Lung microvascular endothelial cell (primary cell): ENCODE results near the gene TNN. TPM values are rescaled to one million over a fixed set of nuclear protein-coding genes. Genes with fewer than 3 reads are reported as not detected.

ENCODE experiments used
- DNase-seq, 2 donors: peaks; one replicate each; pipeline versions ENCODE4 v3.0.0 to v3.0.0-alpha.2; 2010; ENCODE audit warnings: low read depth in 2 of 2
- total RNA-seq: library from RNA; depleted of rRNA; stranded (reverse); fragments of >200 nt; gene quantifications from 2 replicates; pipeline ENCODE4 v1.2.1, GENCODE V29; 2014

The TNN gene
- total RNA-seq, 1 donor from 2014 or later, result not detected

DNA sequence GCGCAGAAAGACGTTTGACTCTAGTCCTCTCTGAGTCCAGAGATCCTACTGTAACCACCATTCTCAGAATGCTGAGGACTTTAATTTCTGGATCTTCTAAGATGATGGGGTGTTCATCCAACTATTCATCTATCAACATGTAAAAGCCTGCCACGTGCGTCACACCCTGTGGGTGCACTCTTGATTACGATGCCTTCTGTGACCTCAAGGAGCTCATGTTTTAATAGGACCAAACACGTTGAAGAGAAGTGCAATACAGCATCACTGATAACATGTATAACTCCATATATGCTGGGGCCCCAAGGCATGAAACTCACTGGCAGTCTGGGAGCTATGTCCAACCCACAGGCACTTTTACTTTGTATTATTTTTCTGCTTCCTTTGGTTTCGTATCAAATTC lies 105.9 kb downstream of the TNN start:
- DNase-seq, result no peak

DNA sequence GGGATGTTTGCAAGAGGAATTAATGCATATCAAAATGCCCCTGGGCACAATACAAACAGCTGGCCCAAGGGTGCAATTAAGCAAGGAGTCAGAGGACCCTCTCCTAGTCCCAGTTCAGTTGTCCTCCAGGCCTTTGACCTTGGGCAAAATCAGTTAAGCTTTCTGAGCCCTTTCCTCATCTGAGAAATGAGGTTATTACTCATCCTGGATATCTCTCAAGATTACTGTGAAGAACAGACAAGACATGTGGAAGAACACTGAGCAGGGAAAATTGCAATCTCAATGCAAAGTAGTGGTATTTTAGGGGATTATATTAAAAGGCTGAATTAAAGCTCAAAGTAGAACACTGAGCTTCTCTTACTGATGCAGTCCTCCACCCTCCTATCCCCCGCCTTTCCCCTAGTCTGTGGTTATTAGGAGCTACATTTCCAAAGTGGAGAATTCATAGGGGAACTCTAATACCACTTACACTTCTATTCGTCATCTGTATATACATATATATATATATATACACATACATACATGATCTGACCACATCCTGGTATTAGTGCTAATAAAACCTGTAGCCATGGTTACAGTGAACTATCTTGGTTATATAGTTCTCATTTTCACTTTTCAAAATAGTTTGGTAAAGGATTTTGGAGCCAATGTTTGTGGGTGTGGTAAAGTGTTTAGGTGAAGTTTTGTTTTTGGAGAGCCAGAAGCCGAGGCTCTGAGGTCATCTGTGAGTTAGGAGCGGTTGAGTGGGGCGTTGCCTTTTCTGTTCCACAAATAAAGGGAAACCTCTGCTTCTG lies 106.9 kb downstream of the TNN start:
- no peak for DNase-seq

DNA sequence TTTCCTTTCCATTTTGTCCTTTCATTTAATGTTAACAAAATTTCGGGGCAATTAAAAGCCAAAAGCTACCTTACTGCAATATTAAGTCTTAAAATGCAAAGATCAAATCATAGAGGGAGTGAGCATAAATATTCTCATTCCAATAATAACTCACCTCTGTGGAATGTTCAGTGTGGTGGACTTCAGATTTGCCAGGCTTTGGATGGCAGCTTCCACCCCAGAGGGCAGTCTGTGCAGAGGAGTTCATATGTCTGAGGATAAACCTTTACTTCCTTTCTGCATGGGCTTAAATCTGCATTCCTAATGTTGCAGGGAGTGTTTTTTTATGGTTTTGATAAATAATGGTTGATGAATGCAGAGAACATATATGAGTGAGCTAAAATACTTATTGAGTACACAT lies 108.6 kb downstream of the TNN start:
- DNase-seq, result no peak

DNA sequence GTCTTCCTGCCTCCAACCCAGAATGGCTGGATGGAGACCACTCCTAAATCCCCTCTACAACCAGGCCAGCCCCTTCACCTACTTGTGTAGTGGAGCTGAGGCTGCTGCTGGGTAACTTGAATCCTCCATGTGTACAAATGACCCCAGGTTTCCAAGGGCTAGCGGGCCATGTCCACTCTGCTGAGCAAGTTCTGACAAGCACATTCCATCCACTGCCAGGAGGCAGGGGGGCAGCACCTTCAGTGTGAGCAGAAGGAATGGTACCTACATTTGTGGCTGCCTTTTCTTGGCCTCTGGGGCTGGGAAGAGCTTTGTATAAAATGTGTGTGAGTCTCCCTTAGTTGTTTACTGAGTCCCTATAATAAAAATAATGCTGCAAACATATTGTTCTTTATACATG lies 110.4 kb downstream of the TNN start:
- no peak for DNase-seq

DNA sequence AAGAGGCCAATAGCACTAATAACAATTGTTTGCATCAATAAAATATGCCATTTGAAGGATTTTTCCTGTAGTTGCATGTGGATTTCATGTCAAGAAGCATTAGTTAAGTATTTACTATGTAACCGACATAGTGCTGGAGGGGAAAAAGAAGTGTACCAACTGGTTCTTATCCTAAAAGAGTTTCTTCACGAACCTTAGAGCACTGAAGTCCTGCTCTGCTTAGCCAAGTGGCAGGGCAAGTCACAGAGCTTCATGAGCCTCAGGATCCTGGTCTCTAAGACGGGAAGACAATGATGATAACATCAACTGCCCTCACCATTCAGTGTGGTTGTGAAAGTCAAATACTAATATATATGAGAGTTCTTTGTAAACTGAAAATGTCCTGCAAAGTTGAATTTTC lies 110.8 kb downstream of the TNN start:
- DNase-seq, result no peak

DNA sequence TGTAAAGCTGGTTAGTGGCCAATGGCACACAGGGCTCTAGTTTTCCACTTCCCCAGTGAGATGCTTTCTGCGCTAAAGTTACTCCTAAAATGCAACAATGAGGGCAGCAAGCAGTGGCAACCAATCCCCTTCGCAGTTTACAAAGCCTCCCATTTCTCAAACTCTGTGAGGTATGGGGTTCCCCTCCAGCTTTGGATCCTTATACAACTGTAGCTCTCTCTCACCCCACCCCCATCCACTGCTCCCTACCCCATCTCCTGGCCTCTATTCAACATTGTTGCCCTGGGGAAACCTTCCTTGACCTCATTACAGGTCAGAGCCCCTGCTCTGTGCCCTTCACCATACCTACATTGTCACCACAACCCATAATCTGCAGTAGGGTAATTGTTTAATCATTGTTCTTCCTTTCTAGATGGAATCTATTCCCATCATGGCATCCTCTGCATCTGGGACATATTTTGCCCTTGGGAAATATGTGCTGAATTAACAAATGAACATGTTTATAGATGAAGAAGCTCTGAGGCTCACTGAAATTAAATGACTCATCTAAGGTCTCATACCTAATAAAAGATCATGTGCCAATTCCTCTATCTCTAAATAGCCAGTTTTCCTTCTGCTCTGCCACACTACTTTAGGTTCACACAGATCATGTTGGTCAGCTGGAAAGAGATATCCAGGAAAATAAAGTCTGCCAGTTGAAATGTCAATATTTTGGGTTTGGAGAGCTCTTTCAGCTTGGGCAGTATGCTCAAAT lies 112.4 kb downstream of the TNN start:
- DNase-seq, result no peak

DNA sequence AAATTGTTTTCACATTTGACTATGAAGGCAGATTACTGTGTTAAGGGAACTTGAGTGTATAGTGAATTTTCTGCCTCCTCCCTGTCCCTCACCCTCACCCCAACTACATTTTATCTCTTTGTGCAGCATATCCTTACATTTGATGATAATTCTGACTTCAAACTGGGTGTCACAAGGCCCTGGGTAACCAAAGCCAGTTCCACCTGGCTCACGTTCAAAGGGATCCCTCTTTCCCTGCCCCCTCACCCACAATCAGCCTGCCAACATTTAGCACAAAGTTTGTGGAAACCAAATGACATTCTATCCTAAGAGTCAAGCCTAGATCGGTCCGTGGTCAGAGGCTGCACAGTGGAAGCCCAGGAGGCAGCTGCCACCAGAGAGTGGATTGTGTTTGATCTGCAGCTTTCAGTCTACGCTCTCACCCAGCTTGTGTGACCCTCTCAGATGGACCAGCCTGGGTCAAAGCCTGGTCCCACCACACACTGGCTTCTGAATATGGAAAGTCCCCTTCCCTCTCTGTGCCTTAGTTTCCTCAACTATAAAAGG lies 114.6 kb downstream of the TNN start:
- no peak for DNase-seq

DNA sequence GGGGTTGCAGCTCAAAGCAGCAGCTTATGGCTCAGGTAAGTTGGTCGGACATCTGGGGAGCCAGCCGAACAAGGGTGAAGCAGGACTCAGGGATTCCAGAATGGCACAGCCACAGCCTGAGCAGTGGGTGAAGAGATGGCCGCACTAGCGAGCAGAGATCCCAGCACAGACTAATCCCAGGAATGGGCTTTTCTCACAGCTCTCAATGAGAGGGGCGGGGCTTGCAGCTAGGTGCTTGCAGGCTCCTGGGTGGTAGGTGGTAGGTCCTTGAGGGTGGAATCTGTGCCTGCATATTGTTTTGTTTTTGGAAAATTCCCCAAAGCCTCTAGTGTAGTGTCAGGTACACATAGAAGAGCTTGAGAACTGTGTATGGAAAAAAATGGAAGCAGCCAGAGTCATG lies 116.0 kb downstream of the TNN start:
- DNase-seq, result no peak

DNA sequence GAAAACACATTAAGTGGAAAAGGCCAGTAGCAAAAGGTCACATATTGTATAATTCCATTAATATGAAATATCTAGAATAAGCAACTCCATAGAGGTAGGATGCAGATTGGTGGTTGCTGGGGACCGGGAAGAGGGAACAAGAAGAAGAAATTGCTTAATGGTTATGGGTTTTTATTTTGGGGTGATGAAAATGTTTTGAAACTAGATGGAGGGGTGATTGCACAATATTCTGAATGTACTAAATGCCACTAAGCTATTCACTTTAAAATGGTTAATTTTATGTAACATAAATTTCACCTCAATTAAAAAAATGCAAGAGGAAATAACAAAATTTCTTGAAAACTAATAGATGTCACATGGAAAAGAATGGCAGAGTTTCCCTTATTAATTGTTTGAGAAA lies 118.3 kb downstream of the TNN start:
- DNase-seq, result no peak

DNA sequence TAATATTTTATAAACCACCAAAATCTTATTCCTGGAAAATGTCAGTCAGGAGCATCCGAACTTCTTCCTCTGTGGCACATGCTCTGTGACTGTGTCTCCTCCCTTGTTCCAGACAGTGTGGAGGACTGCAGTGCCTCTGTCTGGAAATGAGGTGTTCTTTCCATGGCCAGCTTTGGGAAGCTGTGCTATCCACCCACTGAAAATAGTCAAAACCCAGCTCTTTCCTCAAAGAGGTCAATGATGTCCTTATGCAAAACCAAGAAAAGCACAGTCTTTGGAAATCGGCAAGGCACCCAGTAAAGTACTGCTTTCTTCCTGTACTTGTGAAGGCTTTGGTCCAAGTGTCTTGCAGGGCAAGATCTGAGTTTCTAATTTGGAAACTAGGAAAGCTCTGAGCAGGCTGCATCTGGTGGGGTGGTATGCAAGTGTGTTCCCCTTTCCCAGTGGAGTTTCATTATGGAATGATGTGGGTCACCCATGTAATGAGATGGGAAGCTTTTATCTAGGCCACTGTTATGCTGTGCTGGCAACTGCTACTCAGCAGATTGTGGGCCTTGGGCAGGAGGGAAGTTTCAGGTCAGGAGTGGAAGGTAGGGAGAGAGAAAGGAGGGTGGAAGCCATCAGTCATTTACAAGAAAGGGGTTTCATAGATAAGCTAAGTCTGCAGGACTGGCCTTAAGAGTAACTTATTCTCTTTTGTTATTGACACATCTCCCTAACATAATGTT lies 119.0 kb downstream of the TNN start:
- no peak for DNase-seq

DNA sequence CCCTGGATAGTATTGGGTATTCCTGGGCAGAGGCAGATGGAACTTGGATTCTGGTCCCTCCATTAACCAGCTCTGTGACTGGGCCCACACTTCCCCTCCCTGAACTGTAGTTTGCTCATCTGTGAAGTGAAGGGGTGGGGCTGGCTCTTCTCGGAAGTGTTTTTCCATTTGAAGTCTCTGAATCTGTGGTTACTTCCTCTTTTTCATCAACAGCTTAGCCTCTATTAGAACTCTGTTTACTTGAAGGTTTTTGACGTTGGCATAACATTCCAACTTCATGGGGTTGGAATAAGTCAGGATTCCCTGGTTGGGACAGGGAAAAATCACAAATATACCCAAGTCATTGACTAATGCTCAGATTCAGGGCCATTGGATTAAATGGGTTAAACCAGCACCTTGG lies 121.3 kb downstream of the TNN start:
- DNase-seq, result no peak

DNA sequence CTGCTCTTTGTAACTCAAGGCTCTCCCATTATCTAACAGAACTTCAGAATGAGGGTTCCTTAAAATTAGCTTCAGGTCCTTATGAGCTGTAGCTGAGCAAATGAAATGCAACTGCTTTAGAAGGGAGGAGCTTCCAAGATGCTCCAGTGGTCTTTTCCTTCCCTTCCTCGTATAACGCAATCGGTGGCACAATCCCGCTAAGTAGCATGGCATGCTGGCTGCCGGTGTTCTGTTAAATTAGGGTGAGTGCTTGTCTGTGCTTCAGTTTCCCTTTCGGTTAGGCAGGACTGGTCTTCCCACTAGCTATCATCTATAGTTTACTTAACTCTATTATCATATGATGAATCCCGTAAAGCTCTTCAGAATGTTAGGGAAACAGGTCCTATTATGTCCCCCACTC lies 124.0 kb downstream of the TNN start:
- peak; percentile 49 to 65 for DNase-seq

DNA sequence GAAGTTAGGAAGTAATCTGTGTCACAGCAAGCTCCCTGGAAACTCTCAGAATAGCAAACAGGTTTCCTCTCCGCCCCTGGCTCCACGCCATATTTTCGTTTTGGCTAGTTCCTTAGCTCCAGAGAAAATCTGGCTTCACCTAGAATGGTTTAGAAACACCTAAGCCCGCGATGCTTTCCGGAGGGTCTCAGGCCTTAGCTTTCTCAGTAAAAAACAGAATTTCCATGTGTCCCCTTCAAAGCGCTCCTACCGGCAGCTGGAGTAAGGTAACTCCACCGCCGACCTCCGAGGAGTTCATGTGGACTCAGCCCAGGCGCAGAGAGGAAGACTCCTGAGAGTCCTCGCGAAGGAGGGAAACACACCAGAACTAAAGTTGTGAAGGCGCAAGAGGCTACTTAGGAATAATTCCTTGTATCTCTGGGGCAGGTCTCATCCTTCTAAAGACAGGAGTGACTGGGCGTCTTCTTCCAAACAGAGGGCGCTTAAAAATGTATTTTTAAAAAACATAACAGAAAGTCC lies 124.5 kb downstream of the TNN start:
- peak; percentile 43 to 61 for DNase-seq

DNA sequence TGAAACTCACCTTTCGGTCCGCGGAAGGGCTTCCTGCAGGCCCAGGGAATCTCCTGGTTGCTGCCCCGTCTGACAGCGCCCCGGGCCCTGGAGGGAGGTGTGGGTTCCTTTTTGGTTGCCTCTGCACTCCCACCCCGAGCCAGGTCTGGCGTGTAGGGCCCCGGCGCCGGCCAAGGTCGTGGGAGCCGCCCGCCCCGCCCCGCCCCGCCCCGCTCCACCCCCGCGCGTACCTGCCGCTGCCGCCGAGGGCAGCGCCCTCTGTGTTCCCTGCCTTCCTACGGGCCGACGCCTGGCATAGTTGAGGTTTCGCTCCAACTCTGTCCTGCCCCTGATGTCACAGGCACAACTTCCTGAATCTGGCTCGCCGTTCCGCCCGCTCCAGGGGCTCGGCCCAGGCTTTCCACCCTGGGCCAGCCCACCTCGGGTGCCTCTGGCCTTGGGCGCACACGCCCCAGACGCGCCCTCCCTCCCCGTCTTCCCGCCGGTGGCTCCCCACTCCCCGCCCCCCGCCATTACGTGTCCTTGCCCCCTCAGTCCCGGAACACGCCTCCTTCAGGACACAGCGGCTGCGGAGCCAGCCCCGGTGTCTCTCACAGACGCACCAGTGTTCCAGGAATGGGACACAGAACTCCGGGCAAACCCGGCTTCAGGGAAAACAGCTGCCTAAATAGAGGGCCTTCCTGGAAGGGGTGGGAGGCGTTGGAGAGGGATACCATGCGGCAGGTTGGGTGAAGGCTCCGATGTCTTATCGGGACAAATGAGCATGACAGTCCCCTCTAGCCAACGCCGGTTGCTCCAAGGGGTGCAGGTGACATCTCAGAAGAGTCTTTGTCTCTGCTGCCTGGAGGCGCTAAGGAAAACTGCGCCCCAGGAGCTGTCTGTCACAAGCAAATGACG lies 125.2 kb downstream of the TNN start, which contains the start of gene KIAA0040:
TSS of gene KIAA0040 (minus strand) at position 147 of the 897 bp plus-strand sequence. CDS start 31,763 bp downstream, outside the sequence.
- peak; percentile 68 to 80 for DNase-seq

DNA sequence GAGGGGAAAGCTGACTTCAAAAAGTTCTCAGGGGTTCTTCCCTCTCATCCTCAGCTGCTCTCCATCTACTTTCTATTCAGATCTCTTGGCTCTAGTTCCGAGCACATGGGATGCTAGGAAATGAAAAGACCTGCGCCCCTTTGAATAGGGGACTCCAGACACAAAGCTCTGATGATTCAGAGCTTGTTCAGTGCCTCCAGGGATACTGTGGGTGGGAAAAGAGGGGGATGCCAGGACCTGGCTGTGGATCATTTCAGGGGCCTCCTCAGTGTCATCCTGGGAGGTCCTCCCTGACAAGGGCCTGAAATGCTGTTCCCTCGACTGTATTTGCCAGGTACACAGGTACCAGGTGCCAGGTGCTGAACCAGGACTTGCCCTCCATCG lies 125.9 kb downstream of the TNN start:
- DNase-seq, result peak in 1 of 2 donors; percentile 17

DNA sequence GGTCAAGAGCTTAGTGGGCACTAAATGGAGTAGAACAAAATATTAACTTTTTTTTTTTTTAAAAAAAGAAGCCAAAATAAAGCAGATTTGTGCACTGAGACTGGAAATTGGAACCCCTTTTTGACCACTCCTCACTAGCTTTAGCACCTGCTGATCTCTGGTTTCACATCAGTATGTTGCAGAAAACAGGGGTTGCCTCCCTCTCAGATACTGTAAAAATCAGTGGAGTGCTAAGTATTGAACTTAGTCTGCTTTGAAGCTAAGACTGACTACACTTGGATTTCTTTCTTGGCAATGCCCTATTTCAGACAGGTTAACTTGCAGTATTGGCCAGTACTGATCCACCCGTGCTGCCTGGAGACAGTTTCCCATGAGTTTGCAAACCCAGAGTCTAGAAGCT lies 127.6 kb downstream of the TNN start:
- DNase-seq, result no peak

DNA sequence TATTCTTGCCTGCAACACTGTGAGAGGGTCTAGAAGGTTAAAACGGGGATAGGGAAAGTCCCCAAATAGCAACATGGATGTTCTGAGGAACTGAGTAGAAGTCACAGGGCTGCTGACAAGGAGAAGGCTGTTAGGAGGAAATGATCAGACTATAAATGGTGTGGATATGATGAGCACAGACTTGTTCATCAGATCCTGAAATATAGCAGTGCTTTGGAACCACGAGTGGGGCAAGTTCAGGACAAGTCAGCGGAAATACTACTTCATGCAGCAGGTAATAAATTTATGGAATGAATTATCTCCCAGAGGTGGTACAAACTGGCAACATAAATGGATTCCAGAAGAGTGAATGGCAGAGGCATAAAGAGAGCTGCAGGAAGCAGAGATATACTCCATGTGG lies 128.2 kb downstream of the TNN start:
- peak in 1 of 2 donors; percentile 22 for DNase-seq

DNA sequence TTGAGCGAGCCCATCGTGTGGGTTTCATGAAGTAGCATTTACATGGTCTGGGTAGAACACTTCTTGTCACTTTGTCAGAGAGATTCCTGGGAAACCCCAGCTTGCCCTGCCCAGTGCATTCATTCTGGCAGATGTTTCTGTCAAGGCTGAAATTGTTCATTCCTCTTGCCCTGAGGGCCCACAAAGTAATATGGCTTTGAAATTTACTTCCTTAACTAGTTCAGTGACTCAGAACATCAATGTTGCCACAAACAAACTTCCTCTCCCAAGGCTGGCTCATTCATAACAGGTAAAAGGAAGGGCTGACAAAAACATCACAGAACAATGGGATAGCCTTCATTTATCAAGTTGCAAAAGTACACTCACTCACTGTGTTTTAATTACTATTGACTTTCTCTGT lies 129.9 kb downstream of the TNN start:
- peak; percentile 77 to 89 for DNase-seq
